Activated CD4-positive, alpha-beta T cell treated with anti-CD3 and anti-CD28 coated beads, Interleukin-2, amount 50 U/mL, for 48 hours (primary cell): Measurements from ENCODE around the gene TMEM221.
"Not testable (repeated sequence)": the region's sequence is repeated elsewhere in the genome, so short reads cannot be mapped to it uniquely, and the experiment has no call there.

Source experiments
- DNase-seq, 2 experiments: peaks; one replicate each; pipeline ENCODE4 v3.0.0-alpha.2; 2020

TMEM221 gene

DNA sequence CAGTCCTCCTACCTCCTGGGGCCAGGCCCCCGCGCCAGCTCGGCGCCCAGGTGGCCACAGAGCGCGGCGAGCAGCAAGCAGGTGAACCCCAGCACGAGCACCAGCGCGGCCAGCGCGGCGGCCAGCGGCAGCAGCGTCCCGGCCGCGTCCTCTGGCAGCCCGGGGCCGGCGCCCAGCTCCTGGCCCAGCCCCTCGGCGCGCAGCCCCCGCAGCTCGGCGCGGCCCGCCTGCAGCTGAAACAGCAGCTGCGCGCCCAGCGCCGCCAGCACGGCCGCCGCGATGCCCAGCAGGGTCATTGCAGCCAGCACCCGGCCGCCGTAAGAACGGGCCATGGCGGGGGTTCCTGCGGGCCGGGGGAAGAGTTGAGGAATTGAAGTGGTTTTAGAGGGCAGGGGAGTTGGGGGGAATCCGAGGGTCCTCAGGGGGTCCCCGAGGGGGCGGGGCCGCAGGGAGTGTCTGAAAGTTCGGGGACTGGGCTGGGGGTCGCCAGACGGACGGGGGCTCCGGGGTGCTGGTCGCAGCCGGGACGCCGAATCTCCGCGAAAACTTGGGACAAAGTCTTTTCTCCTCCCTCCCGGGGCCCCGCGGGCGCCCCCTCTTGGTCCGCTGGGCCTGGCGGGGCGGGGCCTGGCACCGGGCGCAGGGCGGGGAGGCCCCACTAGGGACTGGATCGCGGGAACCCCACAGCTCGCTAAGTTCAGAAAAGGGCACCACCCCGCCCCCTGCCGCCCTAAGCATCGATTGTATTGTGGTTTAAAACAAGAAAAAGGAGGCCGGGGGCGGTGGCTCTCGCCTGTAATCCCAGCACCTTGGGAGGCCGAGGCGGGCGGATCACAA, at the start of gene TMEM221:
TMEM221 (minus strand) TSS at position 538 of the 837 bp plus-strand sequence; CDS start at position 332, 206 bp downstream.
- DNase-seq: peak; percentile 63 to 74

GRCh38 chr19:17497149-17497798, 48.8 kb upstream of the TMEM221 start:
- DNase-seq: no peak

DNA sequence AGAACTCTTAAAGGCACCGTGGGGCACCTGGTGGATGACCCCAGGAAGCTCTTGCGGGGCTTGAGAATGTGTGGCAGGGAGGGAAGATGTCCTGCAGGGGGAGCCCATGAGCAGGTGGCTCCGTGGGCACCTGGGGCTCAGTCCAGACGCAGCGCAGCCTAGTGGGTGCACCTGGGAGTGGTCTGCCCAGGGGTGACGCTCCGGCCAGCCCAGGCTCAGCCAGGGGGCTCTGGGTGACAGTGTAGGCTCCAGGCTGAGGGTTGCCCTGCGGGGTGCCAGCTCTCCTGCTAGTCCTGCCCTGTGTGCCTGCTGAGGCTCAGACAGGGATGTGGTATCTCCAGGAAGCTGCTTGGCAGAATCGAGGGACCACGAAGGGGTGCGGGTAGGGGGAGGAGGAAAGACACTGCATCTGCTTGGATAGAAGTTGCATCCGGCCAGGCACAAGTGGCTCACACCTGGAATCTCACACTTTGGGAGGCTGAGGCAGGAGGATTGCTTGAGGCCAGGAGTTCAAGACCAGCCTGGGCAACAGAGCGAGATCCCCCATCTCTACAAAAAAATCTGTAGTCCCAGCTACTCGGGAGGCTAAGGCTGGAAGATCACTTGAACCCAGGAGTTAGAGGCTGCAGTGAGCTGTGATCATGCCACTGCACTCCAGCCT, 48.0 kb upstream of the TMEM221 start:
- DNase-seq: peak; percentile 85 to 90

DNA sequence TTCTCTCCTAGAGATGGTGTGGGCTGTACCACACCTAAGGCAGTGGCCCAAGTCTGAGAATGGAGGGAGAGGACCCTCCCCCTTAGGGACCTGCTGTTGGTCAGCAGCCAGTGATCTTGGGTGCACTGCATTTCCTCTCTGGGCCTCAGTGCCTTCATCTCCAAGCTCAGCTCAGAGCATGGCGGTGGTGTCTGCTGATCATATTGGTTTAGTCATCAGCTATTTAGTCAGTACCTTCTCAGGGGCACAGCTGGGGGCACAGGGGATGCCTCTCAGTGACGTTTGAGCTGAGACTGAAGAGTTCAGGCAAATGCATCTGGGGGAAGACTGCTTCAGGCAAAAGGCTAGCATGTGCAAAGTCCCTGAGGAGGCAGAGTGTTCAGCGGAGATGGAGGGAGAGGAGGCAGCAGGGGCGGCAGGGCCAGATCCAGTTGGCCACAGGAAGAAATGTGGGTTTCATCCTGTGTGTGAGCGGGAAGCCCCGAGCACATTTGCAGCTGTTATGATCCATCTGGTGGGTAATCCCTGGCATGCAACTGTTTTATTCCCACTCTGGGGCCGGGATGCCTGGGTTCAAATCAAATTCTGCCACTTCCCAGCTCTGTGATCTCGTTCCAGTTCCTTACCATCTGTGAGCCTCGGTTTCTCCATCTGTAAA, 47.3 kb upstream of the TMEM221 start:
- DNase-seq: no peak

DNA sequence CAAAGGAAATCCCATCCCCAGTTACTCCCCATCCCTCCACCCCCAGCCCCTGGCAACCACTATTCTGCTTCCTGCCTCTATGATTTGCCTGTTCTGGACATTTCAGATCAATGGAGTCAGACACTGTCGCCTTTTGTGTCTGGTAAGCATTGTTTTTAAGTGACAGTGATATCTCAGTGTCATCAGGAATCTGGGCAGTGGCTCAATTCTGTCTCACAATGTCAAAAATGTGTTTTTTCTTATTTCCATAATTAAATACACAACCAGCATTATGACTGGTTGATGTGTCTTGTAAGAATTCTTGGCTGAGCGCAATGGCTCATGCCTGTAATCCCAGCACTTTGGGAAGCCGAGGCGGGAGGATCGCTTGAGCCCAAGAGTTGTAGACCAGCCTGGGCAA, 42.8 kb upstream of the TMEM221 start:
- DNase-seq: no peak

DNA sequence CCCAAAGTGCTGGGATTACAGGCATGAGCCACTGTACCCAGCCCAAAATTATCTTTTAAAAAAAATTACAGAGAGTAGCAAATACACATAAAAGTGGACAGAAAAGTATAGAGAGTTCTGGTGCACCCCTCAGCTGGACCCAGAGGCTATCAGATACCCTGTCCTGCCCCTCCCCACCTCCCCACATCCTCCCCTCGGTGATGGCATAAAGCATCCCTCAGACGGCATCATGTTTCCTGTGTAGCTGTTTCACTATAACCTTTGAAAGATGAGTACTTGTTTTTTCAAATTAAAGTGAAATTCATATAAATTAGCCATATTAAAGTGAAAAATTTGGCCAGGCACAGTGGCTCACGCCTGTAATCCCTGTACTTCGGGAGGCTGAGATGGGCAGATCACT, 41.9 kb upstream of the TMEM221 start:
- no peak for DNase-seq

- no peak for DNase-seq
Measured at GRCh38 chr19:17489392-17490030, 41.0 kb upstream of the TMEM221 start.

DNA sequence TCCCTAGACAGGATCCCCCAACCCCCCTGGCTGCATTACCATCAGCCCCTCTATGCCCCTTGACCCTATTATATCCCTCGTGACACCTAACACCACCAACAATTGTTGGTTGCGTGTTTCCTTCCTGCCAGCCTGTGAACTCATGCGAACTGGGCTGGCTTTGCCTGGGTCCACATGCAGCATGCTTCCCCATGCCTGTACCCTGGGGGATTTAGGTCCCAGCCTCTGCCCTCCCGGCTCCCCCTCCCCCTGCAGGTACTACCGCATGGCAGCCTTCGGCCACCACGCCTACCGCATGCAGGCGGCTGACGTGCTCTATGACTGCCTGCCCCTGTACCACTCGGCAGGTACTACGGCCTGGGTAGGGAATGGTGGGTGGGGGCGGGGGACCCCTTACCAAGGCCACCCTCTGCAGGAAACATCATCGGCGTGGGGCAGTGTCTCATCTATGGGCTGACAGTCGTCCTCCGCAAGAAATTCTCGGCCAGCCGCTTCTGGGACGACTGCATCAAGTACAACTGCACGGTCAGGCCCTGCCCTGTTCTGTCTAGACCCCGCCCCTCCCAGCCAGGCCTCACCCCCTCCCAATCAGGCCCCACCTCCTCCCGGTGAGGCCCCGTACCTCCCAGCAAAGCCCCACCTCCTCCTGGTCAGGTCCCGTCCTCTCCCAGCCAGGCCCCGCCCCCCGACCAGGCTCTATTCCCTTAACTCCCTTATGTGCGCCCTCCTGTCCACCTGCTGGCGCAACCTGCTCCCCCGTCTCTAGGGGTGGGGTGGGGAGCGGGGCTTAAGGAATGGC, 40.3 kb upstream of the TMEM221 start:
- DNase-seq: peak; percentile 81 to 86

GRCh38 chr19:17487284-17488121, 39.0 kb upstream of the TMEM221 start:
- DNase-seq: no peak

GRCh38 chr19:17486545-17487240, 38.2 kb upstream of the TMEM221 start:
- no peak for DNase-seq

DNA sequence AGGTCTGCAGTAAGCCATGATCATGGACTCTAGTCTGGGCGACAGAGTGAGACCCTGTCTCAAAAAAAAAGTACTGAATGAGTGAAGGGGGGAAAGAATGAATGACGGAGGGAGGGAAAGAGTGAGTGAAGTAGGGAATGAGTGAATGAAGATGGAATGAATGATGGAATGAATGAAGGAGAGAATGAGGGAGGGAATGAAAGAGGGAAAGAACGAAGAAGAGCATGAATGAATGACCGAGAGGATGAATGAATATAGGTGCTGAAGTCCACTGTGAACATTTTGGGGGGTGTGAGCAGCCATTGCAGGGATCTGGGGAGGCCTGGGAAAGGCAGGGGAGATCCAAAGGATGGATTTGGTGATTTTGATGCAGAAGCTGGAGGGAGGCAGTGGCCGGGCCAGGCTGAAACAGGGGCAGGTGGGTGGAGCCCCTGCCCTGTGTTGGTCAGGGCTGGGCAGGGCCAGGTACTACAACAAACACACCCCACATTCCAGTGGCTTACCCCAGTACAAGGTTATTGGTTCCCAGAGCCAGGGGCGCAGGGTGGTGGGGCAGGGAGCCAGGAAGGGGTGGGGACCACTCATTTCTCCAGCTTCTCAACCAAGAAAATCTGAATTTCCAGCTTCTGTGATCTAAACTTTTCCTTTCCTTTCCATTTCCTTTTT, 36.2 kb upstream of the TMEM221 start:
- no peak for DNase-seq

DNA sequence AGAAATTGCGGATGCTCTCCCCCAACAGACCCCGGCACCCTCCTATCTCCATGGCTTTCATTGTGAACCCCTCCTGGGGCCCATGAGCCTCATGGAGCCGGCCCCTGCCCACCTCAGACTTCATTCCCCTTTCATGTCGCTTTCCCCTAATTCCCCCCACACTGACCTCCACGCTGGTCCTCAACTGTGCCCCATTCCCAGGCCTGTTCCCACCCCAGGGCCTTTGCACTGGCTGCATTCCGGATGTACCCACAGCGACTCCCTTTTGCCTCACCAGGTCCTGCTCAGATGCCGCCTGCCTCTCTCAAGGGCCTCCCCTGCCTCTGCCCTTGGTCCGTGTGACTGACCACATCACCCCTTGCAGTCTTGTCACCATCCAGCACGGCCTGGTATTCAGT, 35.1 kb upstream of the TMEM221 start:
- DNase-seq: no peak

- DNase-seq: no peak
Measured at GRCh38 chr19:17482877-17483604, 34.6 kb upstream of the TMEM221 start.

DNA sequence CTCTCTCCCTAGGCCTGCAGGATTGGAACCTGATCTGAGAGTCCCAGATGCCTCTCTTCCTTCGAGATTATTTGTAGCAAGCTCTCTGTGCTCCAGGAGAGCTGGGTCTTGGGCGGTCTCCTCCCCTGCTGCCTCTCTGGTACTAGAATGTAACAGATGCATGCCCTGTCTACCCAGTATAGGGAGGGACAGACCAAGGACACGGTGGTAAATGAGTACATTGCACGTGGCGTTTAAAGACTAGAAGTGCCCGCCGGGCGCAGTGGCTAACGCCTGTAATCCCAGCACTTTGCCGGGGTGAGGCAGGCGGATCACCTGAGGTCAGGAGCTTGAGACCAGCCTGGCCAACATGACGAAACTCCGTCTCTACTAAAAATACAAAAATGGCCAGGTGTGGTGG, 33.5 kb upstream of the TMEM221 start:
- DNase-seq: no peak

GRCh38 chr19:17479325-17479791, 30.9 kb upstream of the TMEM221 start:
- DNase-seq: no peak

DNA sequence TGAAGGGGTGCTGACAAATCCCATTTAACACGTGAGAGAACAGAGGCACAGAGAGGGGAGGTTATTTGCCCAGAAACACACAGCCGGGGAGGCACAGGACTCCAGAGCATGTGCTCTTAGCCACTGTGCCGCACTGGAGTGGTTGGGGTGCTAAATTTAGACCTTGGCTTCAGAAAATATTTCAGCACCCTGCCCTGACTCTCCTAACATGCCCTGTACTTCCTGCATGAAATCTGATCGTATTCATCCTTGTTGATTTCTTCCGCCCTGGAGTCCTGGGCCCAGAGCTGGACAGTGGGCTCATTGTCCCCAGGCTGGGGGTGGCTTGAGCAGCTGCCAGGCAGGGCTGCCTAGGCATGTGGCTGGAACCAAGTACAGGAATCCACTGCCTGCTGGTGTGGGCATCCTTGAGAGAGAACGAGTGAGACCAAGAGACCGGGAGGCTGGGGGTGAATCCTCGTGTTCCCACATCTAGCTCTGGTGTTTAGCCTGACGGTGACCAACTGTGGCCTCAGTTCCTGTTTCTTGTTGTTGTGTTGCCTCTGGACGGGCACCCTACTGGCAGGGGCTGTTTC, 27.2 kb upstream of the TMEM221 start:
- no peak for DNase-seq

GRCh38 chr19:17475011-17475540, 26.6 kb upstream of the TMEM221 start:
- DNase-seq: not testable (repeated sequence)

DNA sequence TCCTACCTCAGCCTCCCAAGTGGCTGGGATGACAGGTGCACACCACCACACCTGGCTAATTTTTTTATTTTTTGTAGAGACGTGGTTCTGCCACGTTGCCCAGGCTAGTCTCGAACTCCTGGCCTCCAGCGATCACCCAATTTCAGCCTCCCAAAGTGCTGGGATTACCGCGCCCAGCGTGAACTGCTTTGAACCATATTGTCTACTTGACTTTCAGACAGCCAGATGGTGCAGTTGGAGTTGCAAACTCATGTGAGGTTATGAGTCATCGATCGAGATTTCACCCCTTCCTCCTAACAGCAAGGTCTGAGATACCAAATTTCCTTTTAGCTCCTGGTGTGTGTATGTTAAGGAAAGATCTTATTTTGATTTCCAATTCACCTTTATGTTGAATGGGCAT, 24.6 kb upstream of the TMEM221 start:
- no peak for DNase-seq
